T-cell (primary cell): ENCODE data around the gene PLCE1. TPM values are rescaled to one million over a fixed set of nuclear protein-coding genes. Genes with fewer than 3 reads are reported as not detected.

Source experiments
- ATAC-seq, 4 experiments: fragments of 200-7000 bp in 3 of 4; fragments of 150-1000 bp in 1 of 4; cut with Tn5 transposase; replicated peaks in 1 of 4; 1 replicate in 3 of 4; 2 replicates in 1 of 4; pipeline ENCODE4 v1.10.0; 2021; ENCODE audit warnings: moderate library complexity in 3 of 4, mild to moderate bottlenecking in 2 of 4, moderate number of reproducible peaks in 1 of 4
- CTCF ChIA-PET, 2 donors: fragments of 300-600 bp; sonication (Branson Sonifier 250); formaldehyde crosslinking; loops; one replicate each; lab custom pipeline; 2022; ENCODE audit warnings: antibody characterized with exemption in 2 of 2; lab: Charles Lee
- POLR2A ChIA-PET, 2 donors: fragments of 300-600 bp; sonication (Branson Sonifier 250); formaldehyde crosslinking; loops; one replicate each; lab custom pipeline; 2022; ENCODE audit warnings: antibody characterized with exemption in 2 of 2; lab: Charles Lee
- DNase-seq, 35 experiments: peaks; one replicate each; pipeline versions ENCODE4 v3.0.0 to v3.0.0-alpha.2; 2013 to 2023
- H3K27ac ChIP-seq: one replicate; pipeline ENCODE4 v1.5.1; 2013; ENCODE audit warnings: low read length
- H3K27me3 ChIP-seq, 2 experiments: replicated peaks in 1 of 2; 1 replicate in 1 of 2; 2 replicates in 1 of 2; pipeline versions ENCODE4 v1.6.1 to v1.7.0; 2013; ENCODE audit warnings: low read length in 1 of 2, mixed read lengths in 1 of 2; ENCODE audit not compliant: control insufficient read depth in 2 of 2, insufficient read depth in 2 of 2; ENCODE audit errors: extremely low read depth in 1 of 2
- H3K36me3 ChIP-seq, 2 donors: 1 replicate in 1 of 2; 2 replicates in 1 of 2; pipeline versions ENCODE4 v1.6.1 to v1.7.0; 2013; ENCODE audit warnings: low read length in 1 of 2; ENCODE audit not compliant: control insufficient read depth in 2 of 2, insufficient read depth in 1 of 2; ENCODE audit errors: extremely low read depth in 1 of 2
- H3K4me1 ChIP-seq, 2 experiments: 1 replicate in 1 of 2; 2 replicates in 1 of 2; pipeline versions ENCODE4 v1.6.1 to v1.7.0; 2013; ENCODE audit warnings: low read length in 2 of 2, mixed read lengths in 1 of 2; ENCODE audit not compliant: insufficient read depth in 2 of 2, control insufficient read depth in 1 of 2; ENCODE audit errors: extremely low read depth in 1 of 2
- H3K4me3 ChIP-seq, 2 donors: 1 replicate in 1 of 2; 2 replicates in 1 of 2; pipeline versions ENCODE4 v1.5.1 to v1.7.0; 2013; ENCODE audit warnings: mild to moderate bottlenecking in 2 of 2, low read length in 1 of 2, moderate library complexity in 1 of 2; ENCODE audit not compliant: control insufficient read depth in 1 of 2; ENCODE audit errors: extremely low read depth in 1 of 2
- H3K9me3 ChIP-seq: 2 replicates; pipeline ENCODE4 v1.7.0; 2013
- H3K27ac Mint-ChIP-seq, 2 donors: one replicate each; pipeline ENCODE4 v1.8.0; 2020 to 2021; ENCODE audit warnings: mild to moderate bottlenecking in 2 of 2, mixed read lengths in 2 of 2
- H3K27me3 Mint-ChIP-seq, 2 donors: one replicate each; pipeline ENCODE4 v1.8.0; 2021 to 2022; ENCODE audit warnings: mixed read lengths in 2 of 2
- H3K36me3 Mint-ChIP-seq: one replicate; pipeline ENCODE4 v1.8.0; 2021; ENCODE audit warnings: mixed read lengths
- H3K4me1 Mint-ChIP-seq, 3 donors: one replicate each; pipeline ENCODE4 v1.8.0; 2020 to 2022; ENCODE audit warnings: mixed read lengths in 3 of 3, mild to moderate bottlenecking in 1 of 3
- H3K4me3 Mint-ChIP-seq, 3 donors: one replicate each; pipeline ENCODE4 v1.8.0; 2020 to 2022; ENCODE audit warnings: mild to moderate bottlenecking in 3 of 3, mixed read lengths in 3 of 3, moderate library complexity in 3 of 3
- H3K9me3 Mint-ChIP-seq, 3 donors: one replicate each; pipeline ENCODE4 v1.8.0; 2020 to 2022; ENCODE audit warnings: mixed read lengths in 3 of 3
- WGBS: methylation state at CpG from one replicate; pipeline ENCODE4 v1.1.5; 2013; ENCODE audit warnings: missing lambda C conversion rate; ENCODE audit not compliant: insufficient coverage; 5-methylcytosine and 5-hydroxymethylcytosine counted together
- total RNA-seq, 35 experiments: library from RNA in 6 of 35; stranded (reverse) in 6 of 35; fragments of 120-200 nt in 1 of 35; gene quantifications; one replicate each; pipeline versions ENCODE4 v1.2.1 to v1.2.4 and lab custom pipeline; 2013 to 2026

The PLCE1 gene
- total RNA-seq, 5 donors from 2014 or later (not counting 1 experiment from before 2014, with no cell fraction given) = 0.03 to 0.06 (median 0.03) TPM; not detected in 2

DNA sequence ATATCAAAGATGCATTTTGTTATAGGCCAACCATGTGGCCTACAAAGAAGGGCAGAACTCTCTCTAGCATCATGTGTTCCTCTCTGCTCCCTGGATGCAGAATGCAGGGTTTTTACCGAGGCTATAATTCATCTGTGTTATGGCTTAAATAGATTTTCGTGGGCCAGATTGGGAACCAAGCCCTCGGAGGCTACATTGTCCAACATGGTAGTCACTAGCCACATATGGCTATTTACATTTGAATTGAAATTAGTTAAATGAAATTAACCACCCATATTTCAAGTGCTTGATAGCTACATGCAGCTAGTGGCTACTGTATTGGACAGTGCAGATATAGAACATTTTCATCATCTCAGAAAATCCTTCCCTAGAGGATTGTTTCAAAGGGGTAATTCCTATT is 2.8 kb downstream of the PLCE1 start:
- H3K4me3 ChIP-seq = no peak overlapping the region
- ChIA-PET CTCF (no interaction called here), POLR2A (no interaction called here)
- H3K9me3 ChIP-seq = no peaks in the 10 kb centered on the region
- peaks cover 0 to 6% (median 5%) of the 10 kb centered on the region in 3 donors for H3K4me1 Mint-ChIP-seq
- no peaks in the 10 kb centered on the region for H3K36me3 Mint-ChIP-seq
- no peak overlapping the region for H3K27ac Mint-ChIP-seq
- H3K27me3 ChIP-seq = peaks cover 15 to 22% of the 10 kb centered on the region in 2 experiments
- H3K27ac ChIP-seq = no peak overlapping the region
- peaks cover 61 to 65% of the 10 kb centered on the region in 2 donors for H3K27me3 Mint-ChIP-seq
- ATAC-seq (no peak), DNase-seq (no peak)
- H3K9me3 Mint-ChIP-seq = peaks cover 0 to 5% (median 0%) of the 10 kb centered on the region in 3 donors
- no peak overlapping the region for H3K4me3 Mint-ChIP-seq
- H3K36me3 ChIP-seq = no peaks in the 10 kb centered on the region
- no CpG with 5 or more reads among the region's 3 CpGs for WGBS
- peaks cover 0 to 3% of the 10 kb centered on the region in 2 experiments for H3K4me1 ChIP-seq

- Histone ChIP-seq H3K9me3 (no peaks in the 10 kb centered on the region), H3K36me3 (no peaks in the 10 kb centered on the region), H3K4me1 (peaks cover 0 to 3% of the 10 kb centered on the region in 2 experiments), H3K27ac (no peak overlapping the region), H3K4me3 (no peak overlapping the region), H3K27me3 (peaks cover 10 to 18% of the 10 kb centered on the region in 2 experiments)
- DNase-seq = no peak
- H3K36me3 Mint-ChIP-seq = no peaks in the 10 kb centered on the region
- ATAC-seq = no peak
- ChIA-PET POLR2A (no interaction called here), CTCF (interaction anchor here (0.6 kb wide), 3 partner anchors 21 to 1017 kb away, joined by 3 to 9 read pairs (median 6); no protein-coding TSS in a partner anchor)
- H3K27ac Mint-ChIP-seq = no peak overlapping the region
- H3K27me3 Mint-ChIP-seq = peaks cover 56 to 57% of the 10 kb centered on the region in 2 donors
- peaks cover 0 to 6% (median 5%) of the 10 kb centered on the region in 3 donors for H3K4me1 Mint-ChIP-seq
- 84% methylated on average over 2 of the region's 2 CpGs for WGBS
- H3K9me3 Mint-ChIP-seq = peaks cover 0 to 5% (median 0%) of the 10 kb centered on the region in 3 donors
- no peak overlapping the region for H3K4me3 Mint-ChIP-seq
Observed at GRCh38 chr10:93997546-93997945, 3.8 kb downstream of the PLCE1 start.

DNA sequence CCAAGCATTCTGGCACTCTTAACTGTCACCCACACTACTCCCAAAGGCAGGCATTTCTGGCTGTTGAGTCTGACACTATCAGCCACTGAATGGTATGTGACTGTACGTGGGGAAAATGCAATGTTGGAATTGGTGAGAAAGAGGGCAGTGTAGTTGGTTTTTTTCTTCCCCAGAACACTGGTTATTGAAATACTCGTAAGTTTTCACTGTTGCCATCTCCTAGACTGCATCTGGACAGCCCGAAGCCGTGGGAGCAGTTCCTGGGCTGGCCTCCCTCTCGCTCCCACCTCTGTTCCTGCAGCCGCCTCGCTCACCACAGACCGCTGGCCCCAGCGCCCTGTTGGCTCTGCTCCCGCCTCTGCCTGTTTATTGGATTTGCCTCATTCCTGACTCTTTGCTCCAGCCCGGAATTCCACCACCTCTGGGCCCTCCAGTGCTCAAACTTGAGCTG is 5.7 kb downstream of the PLCE1 start:
- Histone ChIP-seq H3K27ac (no peak overlapping the region), H3K4me3 (no peak overlapping the region), H3K9me3 (no peaks in the 10 kb centered on the region), H3K27me3 (peaks cover 2 to 5% of the 10 kb centered on the region in 2 experiments), H3K4me1 (no peaks in the 10 kb centered on the region), H3K36me3 (no peaks in the 10 kb centered on the region)
- peaks cover 0 to 2% (median 1%) of the 10 kb centered on the region in 3 donors for H3K4me1 Mint-ChIP-seq
- no peaks in the 10 kb centered on the region for H3K36me3 Mint-ChIP-seq
- H3K9me3 Mint-ChIP-seq = peaks cover 0 to 5% (median 0%) of the 10 kb centered on the region in 3 donors
- H3K27ac Mint-ChIP-seq = no peak overlapping the region
- no peak for DNase-seq
- ChIA-PET CTCF (no interaction called here), POLR2A (no interaction called here)
- WGBS = 82% methylated on average over 11 of the region's 11 CpGs
- H3K4me3 Mint-ChIP-seq = no peak overlapping the region
- H3K27me3 Mint-ChIP-seq = peaks cover 47 to 48% of the 10 kb centered on the region in 2 donors
- no peak for ATAC-seq

DNA sequence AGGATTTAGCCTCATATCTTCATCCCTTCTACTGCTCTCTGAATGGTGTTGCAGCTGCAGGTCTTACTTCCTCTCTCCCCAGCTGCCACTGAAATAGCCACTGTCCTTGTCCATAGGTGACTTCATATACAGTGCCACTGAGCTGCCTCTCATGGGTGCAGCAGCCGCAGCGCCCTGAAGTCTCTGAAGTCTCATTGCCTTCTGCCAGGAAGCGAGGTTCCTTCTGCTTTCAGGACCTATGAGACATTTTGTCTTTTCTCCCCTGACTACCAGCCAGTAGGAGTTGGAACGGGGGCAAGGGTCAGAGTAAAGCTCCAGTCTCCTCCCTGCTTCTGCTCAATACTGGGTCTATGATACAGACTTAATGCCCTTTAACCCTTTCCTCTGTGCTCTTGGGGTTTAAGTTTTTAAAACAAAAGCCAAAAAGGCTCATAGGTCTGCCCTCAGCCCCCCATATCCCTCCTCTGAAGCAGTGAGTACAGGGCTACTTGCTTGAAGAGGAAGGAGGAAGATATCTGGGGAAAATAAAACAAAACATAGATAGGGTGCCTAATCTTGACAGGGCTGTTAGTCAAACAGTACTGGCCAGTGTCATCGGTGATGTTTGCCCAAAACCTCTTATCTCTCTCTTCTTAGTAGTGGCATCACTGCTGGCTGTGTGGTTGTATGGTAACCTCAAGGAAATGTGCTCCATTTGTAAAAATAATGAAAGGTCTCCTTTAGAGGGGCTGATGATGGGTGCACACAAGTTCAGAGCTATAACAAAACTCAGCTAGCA is 7.1 kb downstream of the PLCE1 start:
- no peak overlapping the region for H3K27ac Mint-ChIP-seq
- no peak overlapping the region for H3K4me3 Mint-ChIP-seq
- H3K27me3 ChIP-seq = peaks cover 0 to 4% of the 10 kb centered on the region in 2 experiments
- no peaks in the 10 kb centered on the region for H3K9me3 ChIP-seq
- no peak overlapping the region for H3K27ac ChIP-seq
- peaks cover 33 to 38% of the 10 kb centered on the region in 2 donors for H3K27me3 Mint-ChIP-seq
- ChIA-PET POLR2A (no interaction called here), CTCF (no interaction called here)
- no peak for DNase-seq
- no peaks in the 10 kb centered on the region for H3K36me3 ChIP-seq
- ATAC-seq = no peak
- no peaks in the 10 kb centered on the region for H3K36me3 Mint-ChIP-seq
- no peak overlapping the region for H3K4me3 ChIP-seq
- 92% methylated on average over 2 of the region's 5 CpGs for WGBS
- H3K4me1 Mint-ChIP-seq = no peaks in the 10 kb centered on the region
- peaks cover 0 to 5% (median 0%) of the 10 kb centered on the region in 3 donors for H3K9me3 Mint-ChIP-seq
- H3K4me1 ChIP-seq = no peaks in the 10 kb centered on the region

- ChIA-PET POLR2A (no interaction called here), CTCF (no interaction called here)
- DNase-seq = no peak
- Histone ChIP-seq H3K36me3 (no peaks in the 10 kb centered on the region), H3K4me1 (no peaks in the 10 kb centered on the region), H3K27me3 (peaks cover 0 to 4% of the 10 kb centered on the region in 2 experiments), H3K9me3 (no peaks in the 10 kb centered on the region), H3K27ac (no peak overlapping the region), H3K4me3 (no peak overlapping the region)
- H3K4me1 Mint-ChIP-seq = no peaks in the 10 kb centered on the region
- ATAC-seq = no peak
- H3K4me3 Mint-ChIP-seq = no peak overlapping the region
- H3K36me3 Mint-ChIP-seq = no peaks in the 10 kb centered on the region
- H3K27ac Mint-ChIP-seq = no peak overlapping the region
- no CpG with 5 or more reads among the region's 1 CpG for WGBS
- H3K9me3 Mint-ChIP-seq = peaks cover 0 to under 1% (median 0%) of the 10 kb centered on the region in 3 donors
- peaks cover 29 to 32% of the 10 kb centered on the region in 2 donors for H3K27me3 Mint-ChIP-seq
Observed at GRCh38 chr10:94001416-94001810, 7.7 kb downstream of the PLCE1 start.

GRCh38 chr10:94002156-94002555 is 8.4 kb downstream of the PLCE1 start:
- ChIA-PET CTCF (no interaction called here), POLR2A (no interaction called here)
- WGBS = no CpG with 5 or more reads among the region's 3 CpGs
- Mint-ChIP-seq H3K27me3 (peaks cover 29 to 36% of the 10 kb centered on the region in 2 donors), H3K4me1 (no peaks in the 10 kb centered on the region), H3K27ac (no peak overlapping the region), H3K36me3 (no peaks in the 10 kb centered on the region), H3K4me3 (no peak overlapping the region), H3K9me3 (no peaks in the 10 kb centered on the region)
- peaks cover 0 to 6% of the 10 kb centered on the region in 2 experiments for H3K27me3 ChIP-seq
- no peak overlapping the region for H3K27ac ChIP-seq
- DNase-seq = no peak
- no peak for ATAC-seq
- no peak overlapping the region for H3K4me3 ChIP-seq
- H3K4me1 ChIP-seq = no peaks in the 10 kb centered on the region
- H3K36me3 ChIP-seq = no peaks in the 10 kb centered on the region
- H3K9me3 ChIP-seq = no peaks in the 10 kb centered on the region
